ENCODE data around the gene CCDC152.

DNA sequence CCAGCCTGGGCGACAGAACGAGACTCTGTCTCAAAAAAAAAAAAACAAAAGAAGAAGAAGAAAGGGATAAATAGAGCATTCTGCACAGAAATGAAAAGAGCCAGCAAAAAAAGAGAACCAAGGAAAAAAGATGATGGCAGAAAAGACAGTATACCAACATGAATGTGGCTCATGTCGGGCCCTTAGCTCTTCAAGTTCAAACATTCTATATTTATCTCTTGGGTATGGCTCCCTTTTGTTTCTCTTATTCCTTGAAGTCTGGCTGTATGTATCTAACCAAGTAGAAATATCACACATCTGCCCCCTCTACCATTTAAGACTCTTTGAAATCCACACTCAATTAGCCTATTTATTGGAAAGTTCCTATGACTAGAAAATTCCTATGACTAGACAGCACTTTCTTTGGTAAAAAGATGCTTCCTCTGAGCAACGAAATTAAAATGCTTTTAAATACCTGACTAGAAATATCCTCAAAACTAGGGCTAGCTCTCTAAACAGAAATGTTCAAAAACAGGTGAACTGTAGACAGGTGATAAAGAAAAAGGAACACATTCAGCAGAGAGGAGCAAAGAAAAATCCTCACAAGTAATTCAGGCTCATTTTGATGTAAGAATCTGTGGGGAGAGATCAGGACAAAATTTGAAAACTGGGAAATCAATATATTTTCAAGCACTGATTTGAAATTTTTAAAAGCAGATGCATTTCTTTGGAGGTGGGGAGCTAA, 52.4 kb downstream of the CCDC152 start:
- TF ChIP-seq GATA2 (IDR thresholded peaks at IDR 0.05; ENCODE audit: low read depth, low read length) (no peak), GATA3 (IDR thresholded peaks at IDR 0.05; ENCODE audit: low read depth, low read length) (no peak)

Data from SH-SY5Y (cell line).